ENCODE measurements around the gene ZNF776. TPM values are rescaled to one million over a fixed set of nuclear protein-coding genes. Genes with fewer than 3 reads are reported as not detected.

ZNF776 gene
- total and polyA plus RNA-seq, 2 of the 13 experiments (the other 11 are each of a cell fraction or from before 2014, with no cell fraction given), result 7.6 to 16.9 TPM

DNA sequence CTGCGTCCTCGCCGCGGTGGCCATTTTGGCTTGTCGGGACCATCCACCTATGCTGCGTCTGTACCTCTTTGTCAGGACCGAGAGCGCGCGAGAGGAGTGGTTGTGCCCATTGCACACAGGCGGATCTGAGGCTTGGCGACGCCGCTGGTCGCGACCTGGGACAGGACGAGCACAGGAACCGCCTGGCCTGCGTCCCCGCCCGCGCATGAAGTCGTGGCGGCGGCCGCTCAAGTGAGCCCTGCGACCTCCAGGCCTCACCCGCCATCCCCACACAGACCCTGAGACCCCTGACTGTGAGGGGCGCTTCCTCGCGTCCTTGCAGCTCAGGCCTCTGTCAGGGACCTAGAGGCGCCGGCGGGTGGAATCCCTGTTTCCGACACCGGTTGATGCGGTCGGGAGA is 39.7 kb downstream of the ZNF776 start:
- Histone ChIP-seq H3K9me3 (ENCODE audit: low read length) (no peaks in the 10 kb centered on the region), H4K20me1 (ENCODE audit: insufficient read depth, low read length) (no peaks in the 10 kb centered on the region), H3K4me1 (ENCODE audit: insufficient read depth, low read length) (no peaks in the 10 kb centered on the region), H3K36me3 (replicated peaks in 1 of 2; ENCODE audit: control insufficient read depth in 1 of 2, insufficient read depth in 2 of 2, low read length in 2 of 2) (peaks cover 1 to 8% of the 10 kb centered on the region in 2 experiments; a peak in 2 of 5 replicates), H3K4me2 (ENCODE audit: low read depth, low read length) (no peak overlapping the region), H3K27ac (ENCODE audit: extremely low read length, insufficient read depth, low read length) (no peak overlapping the region), H2AFZ (ENCODE audit: low read length) (no peak overlapping the region), H3K4me3 (replicated peaks in 1 of 3; ENCODE audit: insufficient read depth in 1 of 3, low read depth in 2 of 3, low read length in 3 of 3) (no peak overlapping the region), H3K27me3 (ENCODE audit: control insufficient read depth in 1 of 2, insufficient read depth in 2 of 2, low read length in 2 of 2) (no peaks in the 10 kb centered on the region), H3K79me2 (ENCODE audit: insufficient read depth, low read length) (no peaks in the 10 kb centered on the region), H3K9ac (ENCODE audit: insufficient read depth, low read depth, low read length) (no peak overlapping the region)
- intact Hi-C loops (cut with micrococcal nuclease; ENCODE audit: unreplicated experiment) (no loop called here), in situ Hi-C loops (cut with HindIII; ENCODE audit: extremely low pct_ligation_motif_present, low pct_unique_long_range_greater_than_20kb) (no loop called here)
- no TSS peak for BruUV-seq (replicated peaks)
- no peak for DNase-seq (ENCODE audit: low spot score)
- ATAC-seq, result no peak
- POLR2A ChIA-PET, result no interaction called here
- 98% methylated on average over 38 of the region's 38 CpGs for WGBS (ENCODE audit: low lambda C conversion rate)
- no peak for FAIRE-seq
- CTCF ChIA-PET (ENCODE audit: low intra/inter-chr PET ratio, low total read pairs), result no interaction called here
- TF ChIP-seq ETV5 (CRISPR knock-in tag; IDR thresholded peaks at IDR 0.05; ENCODE audit: borderline replicate concordance) (no peak), AGO2 (optimal IDR thresholded peaks at IDR 0.05; ENCODE audit: low read depth, low read length) (peak; percentile 68), ZBTB38 (CRISPR knock-in tag; IDR thresholded peaks at IDR 0.05) (0 out of 2 replicates have a peak, but pooled peaks have one; percentile 13)

DNA sequence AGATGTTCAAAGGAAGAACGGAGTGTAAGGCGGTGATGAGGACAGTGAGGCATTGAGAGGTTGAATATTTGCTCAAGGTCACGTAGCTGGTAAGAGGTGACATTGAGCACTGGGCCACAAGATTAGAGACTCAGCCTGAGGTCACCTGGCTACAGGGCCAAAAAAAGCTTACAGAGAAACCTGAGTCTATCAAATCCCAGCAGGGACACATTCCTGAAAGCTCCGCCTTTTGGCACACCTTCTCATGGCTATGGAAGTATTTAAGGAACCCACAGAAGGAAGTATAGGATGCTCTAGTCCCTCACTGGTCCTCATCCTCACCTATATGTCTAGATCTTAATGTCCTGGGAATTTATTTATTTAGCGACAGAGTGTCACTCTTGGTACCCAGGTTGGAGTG is 40.3 kb downstream of the ZNF776 start:
- no peak for ATAC-seq
- WGBS (ENCODE audit: low lambda C conversion rate), result 89% methylated on average over 5 of the region's 5 CpGs
- intact Hi-C loops (cut with micrococcal nuclease; ENCODE audit: unreplicated experiment), result no loop called here

More for the DNA sequence above, 40.3 kb downstream of the ZNF776 start:
- H3K79me2 ChIP-seq (ENCODE audit: insufficient read depth, low read length), result no peaks in the 10 kb centered on the region
- no peaks in the 10 kb centered on the region for H3K27me3 ChIP-seq (ENCODE audit: control insufficient read depth in 1 of 2, insufficient read depth in 2 of 2, low read length in 2 of 2)
- TF ChIP-seq PTBP1 (IDR thresholded peaks at IDR 0.05; ENCODE audit: low read depth, low read length, poor library complexity, severe bottlenecking) (no peak), PAWR (CRISPR knock-in tag; IDR thresholded peaks at IDR 0.05; ENCODE audit: borderline replicate concordance) (no peak), REL (CRISPR knock-in tag; conservative IDR thresholded peaks at IDR 0.05) (no peak), RXRA (CRISPR knock-in tag; IDR thresholded peaks at IDR 0.05) (no peak), AHR (CRISPR knock-in tag; IDR thresholded peaks at IDR 0.05) (no peak), ZNF670 (CRISPR knock-in tag; IDR thresholded peaks at IDR 0.05; ENCODE audit: borderline replicate concordance) (no peak), ZFP36L1 (CRISPR knock-in tag; IDR thresholded peaks at IDR 0.05) (no peak), NR2F2 (IDR thresholded peaks at IDR 0.05; ENCODE audit: borderline replicate concordance, low read depth) (no peak), ZNF121 (CRISPR knock-in tag; IDR thresholded peaks at IDR 0.05) (no peak), ZKSCAN8 (CRISPR knock-in tag; IDR thresholded peaks at IDR 0.05; ENCODE audit: borderline replicate concordance) (no peak), DNMT3B (CRISPR knock-in tag; conservative IDR thresholded peaks at IDR 0.05) (no peak), ZNF569 (CRISPR knock-in tag; IDR thresholded peaks at IDR 0.05; ENCODE audit: borderline replicate concordance) (no peak)
- in situ Hi-C loops (cut with HindIII; ENCODE audit: extremely low pct_ligation_motif_present, low pct_unique_long_range_greater_than_20kb), result no loop called here
- no peak overlapping the region for H3K4me2 ChIP-seq (ENCODE audit: low read depth, low read length)
- no peak overlapping the region for H3K4me3 ChIP-seq (replicated peaks in 1 of 3; ENCODE audit: insufficient read depth in 1 of 3, low read depth in 2 of 3, low read length in 3 of 3)
- DNase-seq (ENCODE audit: low spot score) (no peak), FAIRE-seq (no peak)
- no peaks in the 10 kb centered on the region for H3K9me3 ChIP-seq (ENCODE audit: low read length)
- no peak overlapping the region for H2AFZ ChIP-seq (ENCODE audit: low read length)
- no TSS peak for BruUV-seq (replicated peaks)
- H3K27ac ChIP-seq (ENCODE audit: extremely low read length, insufficient read depth, low read length), result no peak overlapping the region
- POLR2A ChIA-PET, result no interaction called here
- CTCF ChIA-PET (ENCODE audit: low intra/inter-chr PET ratio, low total read pairs), result no interaction called here
- H4K20me1 ChIP-seq (ENCODE audit: insufficient read depth, low read length), result no peaks in the 10 kb centered on the region
- H3K4me1 ChIP-seq (ENCODE audit: insufficient read depth, low read length), result no peaks in the 10 kb centered on the region
- H3K9ac ChIP-seq (ENCODE audit: insufficient read depth, low read depth, low read length), result no peak overlapping the region
- H3K36me3 ChIP-seq (replicated peaks in 1 of 2; ENCODE audit: control insufficient read depth in 1 of 2, insufficient read depth in 2 of 2, low read length in 2 of 2), result peaks cover 1 to 10% of the 10 kb centered on the region in 2 experiments; a peak in 2 of 5 replicates
